Nephron progenitor cell (in vitro differentiated cells): Measurements from ENCODE around the gene RNF180.

Source experiments
- DNase-seq: peaks from one replicate; pipeline ENCODE4 v3.0.0; 2021
- H3K27ac Mint-ChIP-seq: 2 replicates; pipeline ENCODE4 v1.8.0; 2021; ENCODE audit warnings: mild to moderate bottlenecking, moderate library complexity, mixed read lengths
- H3K27me3 Mint-ChIP-seq: 2 replicates; pipeline ENCODE4 v1.8.0; 2021; ENCODE audit warnings: mild to moderate bottlenecking, low read depth, mixed read lengths; ENCODE audit not compliant: poor library complexity
- H3K36me3 Mint-ChIP-seq: 2 replicates; pipeline ENCODE4 v1.8.0; 2021; ENCODE audit warnings: low read depth, mixed read lengths
- H3K4me1 Mint-ChIP-seq: 2 replicates; pipeline ENCODE4 v1.8.0; 2021; ENCODE audit warnings: mixed read lengths
- H3K4me3 Mint-ChIP-seq: 2 replicates; pipeline ENCODE4 v1.8.0; 2021; ENCODE audit warnings: mild to moderate bottlenecking, moderate library complexity, mixed read lengths
- H3K9me3 Mint-ChIP-seq: 2 replicates; pipeline ENCODE4 v1.8.0; 2021; ENCODE audit warnings: mild to moderate bottlenecking, moderate library complexity, mixed read lengths
- CTCF ChIP-seq: fragments of 200-600 bp; sonication (generic); IDR thresholded peaks from 2 replicates; pipeline ENCODE4 v1.5.0; 2021; ENCODE audit warnings: antibody characterized with exemption

RNF180 gene

GRCh38 chr5:64199425-64199824, 33.8 kb downstream of the RNF180 start:
- H3K4me1 Mint-ChIP-seq = no peaks in the 10 kb centered on the region
- peaks cover 2% of the 10 kb centered on the region for H3K27me3 Mint-ChIP-seq
- H3K9me3 Mint-ChIP-seq = no peaks in the 10 kb centered on the region
- no peak overlapping the region for H3K27ac Mint-ChIP-seq
- no peak for DNase-seq
- H3K36me3 Mint-ChIP-seq = no peaks in the 10 kb centered on the region
- H3K4me3 Mint-ChIP-seq = no peak overlapping the region
- TF ChIP-seq CTCF = no peak

- DNase-seq = no peak
- H3K4me1 Mint-ChIP-seq = no peaks in the 10 kb centered on the region
- H3K27ac Mint-ChIP-seq = no peak overlapping the region
- H3K27me3 Mint-ChIP-seq = peaks cover 3% of the 10 kb centered on the region
- H3K36me3 Mint-ChIP-seq = no peaks in the 10 kb centered on the region
- no peak for TF ChIP-seq CTCF
- no peak overlapping the region for H3K4me3 Mint-ChIP-seq
- no peaks in the 10 kb centered on the region for H3K9me3 Mint-ChIP-seq
Observed at GRCh38 chr5:64201996-64202395, 36.4 kb downstream of the RNF180 start.

GRCh38 chr5:64206653-64207052, 41.0 kb downstream of the RNF180 start:
- TF ChIP-seq CTCF = no peak
- Mint-ChIP-seq H3K36me3 (no peaks in the 10 kb centered on the region), H3K4me3 (no peak overlapping the region), H3K9me3 (no peaks in the 10 kb centered on the region), H3K27ac (no peak overlapping the region), H3K27me3 (peaks cover 3% of the 10 kb centered on the region), H3K4me1 (no peaks in the 10 kb centered on the region)
- DNase-seq = no peak

- DNase-seq = no peak
- H3K4me3 Mint-ChIP-seq = no peak overlapping the region
- H3K36me3 Mint-ChIP-seq = no peaks in the 10 kb centered on the region
- peaks cover 3% of the 10 kb centered on the region for H3K27me3 Mint-ChIP-seq
- TF ChIP-seq CTCF = peak; percentile 15
- no peaks in the 10 kb centered on the region for H3K4me1 Mint-ChIP-seq
- H3K9me3 Mint-ChIP-seq = no peaks in the 10 kb centered on the region
- H3K27ac Mint-ChIP-seq = no peak overlapping the region
Observed at GRCh38 chr5:64207978-64208377, 42.3 kb downstream of the RNF180 start.

- TF ChIP-seq CTCF = no peak
- Mint-ChIP-seq H3K27ac (no peak overlapping the region), H3K36me3 (no peaks in the 10 kb centered on the region), H3K9me3 (no peaks in the 10 kb centered on the region), H3K4me1 (no peaks in the 10 kb centered on the region), H3K4me3 (no peak overlapping the region), H3K27me3 (peaks cover 2% of the 10 kb centered on the region)
- DNase-seq = no peak
Observed at GRCh38 chr5:64209353-64209752, 43.7 kb downstream of the RNF180 start.

GRCh38 chr5:64210866-64211265, 45.2 kb downstream of the RNF180 start:
- Mint-ChIP-seq H3K4me3 (no peak overlapping the region), H3K4me1 (no peaks in the 10 kb centered on the region), H3K9me3 (no peaks in the 10 kb centered on the region), H3K27me3 (no peaks in the 10 kb centered on the region), H3K36me3 (no peaks in the 10 kb centered on the region), H3K27ac (no peak overlapping the region)
- no peak for TF ChIP-seq CTCF
- no peak for DNase-seq
